ENCODE measurements around the gene GRIP1. TPM values are rescaled to one million over a fixed set of nuclear protein-coding genes. Genes with fewer than 3 reads are reported as not detected.
"Not testable (repeated sequence)": the region's sequence is repeated elsewhere in the genome, so short reads cannot be mapped to it uniquely, and the experiment has no call there.

The GRIP1 gene
- total and polyA plus RNA-seq, 2 experiments from 2014 or later: 7.7 TPM

DNA sequence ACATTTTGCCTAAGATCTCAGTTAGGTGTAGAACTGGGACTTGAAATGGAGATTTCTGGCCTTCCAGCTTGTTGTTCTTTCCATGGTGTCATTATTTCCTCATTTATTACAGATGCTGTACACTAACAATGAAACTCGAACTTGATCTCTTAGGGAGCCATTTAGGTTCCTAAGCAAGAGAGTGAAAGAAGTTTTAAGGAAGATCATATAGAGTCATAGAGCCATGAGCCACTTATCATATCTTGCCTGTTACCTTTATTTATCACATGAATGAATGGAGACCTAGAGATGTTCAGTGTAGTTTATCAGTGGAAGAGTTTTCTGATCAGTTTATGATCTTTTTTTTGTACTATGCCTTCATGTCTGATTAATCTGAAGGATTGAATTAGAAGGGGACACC lies 366.7 kb downstream of the GRIP1 start:
- H3K4me1 ChIP-seq (ENCODE audit: insufficient read depth): no peaks in the 10 kb centered on the region
- no peak for DNase-seq (ENCODE audit: low spot score)
- no peaks in the 10 kb centered on the region for H4K20me1 ChIP-seq (ENCODE audit: insufficient read depth, poor library complexity, severe bottlenecking)
- H3K4me2 ChIP-seq: no peak overlapping the region
- H3K27me3 ChIP-seq: no peaks in the 10 kb centered on the region
- H2AFZ ChIP-seq: no peak overlapping the region
- no peaks in the 10 kb centered on the region for H3K79me2 ChIP-seq
- no peak overlapping the region for H3K27ac ChIP-seq
- no peaks in the 10 kb centered on the region for H3K36me3 ChIP-seq (replicated peaks; ENCODE audit: insufficient read depth, low read depth)
- H3K9me2 ChIP-seq (replicated peaks; ENCODE audit: insufficient read depth): no peaks in the 10 kb centered on the region
- no peak for TF ChIP-seq EZH2 (IDR thresholded peaks at IDR 0.05; ENCODE audit: borderline replicate concordance)
- TF ChIP-seq EZH2phosphoT487 (IDR thresholded peaks at IDR 0.05; ENCODE audit: low read depth, severe bottlenecking, unreplicated experiment): no peak
- TF ChIP-seq, protein P1, sequence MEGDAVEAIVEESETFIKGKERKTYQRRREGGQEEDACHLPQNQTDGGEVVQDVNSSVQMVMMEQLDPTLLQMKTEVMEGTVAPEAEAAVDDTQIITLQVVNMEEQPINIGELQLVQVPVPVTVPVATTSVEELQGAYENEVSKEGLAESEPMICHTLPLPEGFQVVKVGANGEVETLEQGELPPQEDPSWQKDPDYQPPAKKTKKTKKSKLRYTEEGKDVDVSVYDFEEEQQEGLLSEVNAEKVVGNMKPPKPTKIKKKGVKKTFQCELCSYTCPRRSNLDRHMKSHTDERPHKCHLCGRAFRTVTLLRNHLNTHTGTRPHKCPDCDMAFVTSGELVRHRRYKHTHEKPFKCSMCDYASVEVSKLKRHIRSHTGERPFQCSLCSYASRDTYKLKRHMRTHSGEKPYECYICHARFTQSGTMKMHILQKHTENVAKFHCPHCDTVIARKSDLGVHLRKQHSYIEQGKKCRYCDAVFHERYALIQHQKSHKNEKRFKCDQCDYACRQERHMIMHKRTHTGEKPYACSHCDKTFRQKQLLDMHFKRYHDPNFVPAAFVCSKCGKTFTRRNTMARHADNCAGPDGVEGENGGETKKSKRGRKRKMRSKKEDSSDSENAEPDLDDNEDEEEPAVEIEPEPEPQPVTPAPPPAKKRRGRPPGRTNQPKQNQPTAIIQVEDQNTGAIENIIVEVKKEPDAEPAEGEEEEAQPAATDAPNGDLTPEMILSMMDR (IDR thresholded peaks at IDR 0.05; ENCODE audit: poor library complexity): no peak
- H3K9me3 ChIP-seq (ENCODE audit: low read depth): no peaks in the 10 kb centered on the region
- 83% methylated on average over 1 of the region's 1 CpG for WGBS (ENCODE audit: low lambda C conversion rate, missing lambda C conversion rate)
- no peak overlapping the region for H3K4me3 ChIP-seq

DNA sequence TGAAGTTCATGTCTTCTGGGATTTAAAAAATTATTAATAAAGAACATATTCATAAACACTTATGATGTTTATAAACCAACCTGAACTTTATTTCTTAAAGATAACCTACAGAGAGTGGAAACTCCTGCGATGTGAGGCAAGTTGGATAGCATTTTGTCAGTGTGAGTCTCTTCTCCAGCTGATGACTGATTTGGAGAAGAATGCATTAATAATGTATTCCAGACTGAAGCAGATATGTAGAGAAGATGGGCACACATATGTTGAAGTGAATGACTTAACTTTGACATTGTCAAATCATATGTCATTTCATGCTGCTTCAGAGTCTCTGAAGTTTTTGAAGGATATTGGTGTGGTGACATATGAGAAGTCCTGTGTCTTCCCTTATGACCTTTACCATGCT lies 369.3 kb downstream of the GRIP1 start:
- Histone ChIP-seq H3K79me2 (no peaks in the 10 kb centered on the region), H3K9me3 (ENCODE audit: low read depth) (no peaks in the 10 kb centered on the region), H3K4me2 (no peak overlapping the region), H3K27ac (no peak overlapping the region), H3K9me2 (replicated peaks; ENCODE audit: insufficient read depth) (no peaks in the 10 kb centered on the region), H3K4me1 (ENCODE audit: insufficient read depth) (no peaks in the 10 kb centered on the region), H4K20me1 (ENCODE audit: insufficient read depth, poor library complexity, severe bottlenecking) (no peaks in the 10 kb centered on the region), H3K4me3 (no peak overlapping the region), H3K27me3 (no peaks in the 10 kb centered on the region), H2AFZ (no peak overlapping the region), H3K36me3 (replicated peaks; ENCODE audit: insufficient read depth, low read depth) (no peaks in the 10 kb centered on the region)
- WGBS (ENCODE audit: low lambda C conversion rate, missing lambda C conversion rate): 97% methylated on average over 1 of the region's 1 CpG
- TF ChIP-seq, protein P1 (IDR thresholded peaks at IDR 0.05; ENCODE audit: poor library complexity): no peak
- TF ChIP-seq EZH2phosphoT487 (IDR thresholded peaks at IDR 0.05; ENCODE audit: low read depth, severe bottlenecking, unreplicated experiment): no peak
- TF ChIP-seq EZH2 (IDR thresholded peaks at IDR 0.05; ENCODE audit: borderline replicate concordance): no peak
- no peak for DNase-seq (ENCODE audit: low spot score)

DNA sequence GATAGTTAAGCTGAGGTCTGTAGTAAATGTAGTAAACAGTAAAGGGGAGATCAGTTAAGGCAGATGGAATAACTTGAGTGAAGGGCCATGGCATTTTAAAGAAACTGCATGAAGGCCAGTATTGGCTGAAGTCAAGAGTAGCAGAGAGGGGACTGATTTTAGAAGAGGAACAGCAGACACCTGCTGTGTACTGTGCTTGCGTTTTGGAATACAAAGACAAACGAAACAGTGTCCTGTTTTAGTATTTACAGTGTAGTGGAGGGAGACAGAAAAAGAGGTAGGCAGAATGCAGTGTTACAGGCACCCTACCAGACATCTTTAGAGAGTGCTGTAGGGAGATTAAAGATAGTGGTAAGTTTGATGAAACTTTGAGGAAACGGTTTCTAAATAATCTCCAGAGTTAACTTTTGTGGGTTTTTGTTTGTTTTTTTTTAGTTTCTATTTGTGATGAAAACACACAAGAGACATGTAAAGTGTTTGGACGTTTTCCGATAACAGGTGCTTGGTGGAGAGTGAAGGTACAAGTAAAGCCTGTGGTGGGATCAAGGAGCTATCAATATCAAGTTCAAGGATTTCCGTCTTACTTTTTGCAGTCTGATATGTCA lies 374.5 kb downstream of the GRIP1 start:
- H2AFZ ChIP-seq: no peak overlapping the region
- no peaks in the 10 kb centered on the region for H3K9me2 ChIP-seq (replicated peaks; ENCODE audit: insufficient read depth)
- H3K9me3 ChIP-seq (ENCODE audit: low read depth): no peaks in the 10 kb centered on the region
- no peak overlapping the region for H3K4me3 ChIP-seq
- no peaks in the 10 kb centered on the region for H3K36me3 ChIP-seq (replicated peaks; ENCODE audit: insufficient read depth, low read depth)
- H3K4me2 ChIP-seq: peak overlapping the region; percentile 79
- H3K79me2 ChIP-seq: peaks cover 4% of the 10 kb centered on the region
- no peaks in the 10 kb centered on the region for H3K4me1 ChIP-seq (ENCODE audit: insufficient read depth)
- no peak for TF ChIP-seq EZH2 (IDR thresholded peaks at IDR 0.05; ENCODE audit: borderline replicate concordance)
- TF ChIP-seq, protein P1 (IDR thresholded peaks at IDR 0.05; ENCODE audit: poor library complexity): no peak
- no peak for TF ChIP-seq EZH2phosphoT487 (IDR thresholded peaks at IDR 0.05; ENCODE audit: low read depth, severe bottlenecking, unreplicated experiment)
- H3K27me3 ChIP-seq: no peaks in the 10 kb centered on the region
- no peak overlapping the region for H3K27ac ChIP-seq
- DNase-seq (ENCODE audit: low spot score): no peak
- WGBS (ENCODE audit: low lambda C conversion rate, missing lambda C conversion rate): 79% methylated on average over 6 of the region's 6 CpGs
- H4K20me1 ChIP-seq (ENCODE audit: insufficient read depth, poor library complexity, severe bottlenecking): no peaks in the 10 kb centered on the region

DNA sequence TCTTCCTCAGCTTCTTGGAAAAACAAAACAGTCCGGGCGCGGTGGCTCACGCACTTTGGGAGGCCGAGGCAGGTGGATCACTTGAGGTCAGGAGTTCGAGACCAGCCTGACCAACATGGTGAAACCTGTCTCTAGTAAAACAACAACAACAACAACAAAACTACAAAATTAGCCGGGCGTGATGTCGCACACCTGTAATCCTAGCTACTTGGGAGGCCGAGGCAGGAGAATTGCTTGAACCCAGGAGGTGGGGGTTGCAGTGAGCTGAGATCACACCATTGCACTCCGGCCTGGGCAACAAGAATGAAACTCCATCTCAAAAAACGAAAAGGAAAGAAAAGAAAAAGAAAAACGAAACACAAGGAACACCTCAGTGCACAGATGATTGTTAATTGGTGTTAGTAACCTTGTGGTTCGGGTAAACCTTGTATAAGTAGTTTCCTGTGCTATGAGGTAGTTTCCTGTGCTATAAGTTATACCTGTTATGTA lies 375.5 kb downstream of the GRIP1 start:
- not testable (repeated sequence) for H3K79me2 ChIP-seq; H3K9me2 ChIP-seq (replicated peaks; ENCODE audit: insufficient read depth); H3K36me3 ChIP-seq (replicated peaks; ENCODE audit: insufficient read depth, low read depth); H4K20me1 ChIP-seq (ENCODE audit: insufficient read depth, poor library complexity, severe bottlenecking); H3K27me3 ChIP-seq; H3K4me1 ChIP-seq (ENCODE audit: insufficient read depth); DNase-seq (ENCODE audit: low spot score); H3K27ac ChIP-seq; H3K9me3 ChIP-seq (ENCODE audit: low read depth)
- peak overlapping the region; percentile 81 for H2AFZ ChIP-seq
- H3K4me2 ChIP-seq: peak overlapping the region; percentile 79
- WGBS (ENCODE audit: low lambda C conversion rate, missing lambda C conversion rate): 95% methylated on average over 14 of the region's 14 CpGs
- peak overlapping the region; percentile 24 for H3K4me3 ChIP-seq

Data from hepatocyte (in vitro differentiated cells).